H1 (cell line): Measurements from ENCODE around the gene KSR2. TPM values are rescaled to one million over a fixed set of nuclear protein-coding genes. Genes with fewer than 3 reads are reported as not detected.

Source experiments
- HDAC2 ChIP-seq, 2 experiments: fragments of 300-600 bp in 1 of 2; sonication (generic) in 1 of 2; IDR thresholded peaks; 2 replicates each; pipeline ENCODE4 v1.6.1; 2011 to 2012; ENCODE audit warnings: low read depth in 2 of 2, low read length in 2 of 2, mild to moderate bottlenecking in 2 of 2, moderate library complexity in 2 of 2, borderline replicate concordance in 1 of 2, inconsistent platforms in 1 of 2
- RFX5 ChIP-seq: IDR thresholded peaks from 2 replicates; pipeline ENCODE4 v1.6.1; 2011; ENCODE audit warnings: low read depth, low read length, improper control_type of control experiment, borderline replicate concordance
- SP4 ChIP-seq: IDR thresholded peaks from 2 replicates; pipeline ENCODE4 v1.6.1; 2012; ENCODE audit warnings: low read length, inconsistent platforms
- SUZ12 ChIP-seq: fragments of 200-600 bp; sonication (generic); IDR thresholded peaks from 2 replicates; pipeline ENCODE4 v1.6.1; 2012; ENCODE audit warnings: mild to moderate bottlenecking, inconsistent platforms, low read length, moderate library complexity, mixed read lengths
- TAF7 ChIP-seq: optimal IDR thresholded peaks from 2 replicates; pipeline ENCODE3; 2011; ENCODE audit warnings: low read depth, mild to moderate bottlenecking, inconsistent platforms, low read length, moderate library complexity, borderline replicate concordance
- TBP ChIP-seq: IDR thresholded peaks from 2 replicates; pipeline ENCODE4 v1.6.1; 2011; ENCODE audit warnings: low read depth, low read length, improper control_type of control experiment
- polyA plus RNA-seq, 7 experiments: library from polyadenylated mRNA; depleted of rRNA in 3 of 7; stranded (reverse) in 5 of 7; unstranded in 2 of 7; fragments of >200 nt in 5 of 7; fragments of 200-250 nt in 2 of 7; gene quantifications; 1 replicate in 5 of 7; 2 replicates in 1 of 7; 4 replicates in 1 of 7; pipeline versions ENCODE4 v1.2.1 to v1.2.3, GENCODE V29; 2011 to 2013; ENCODE audit warnings: missing spikeins in 2 of 7, mixed read lengths in 2 of 7
- total RNA-seq: library from RNA; stranded (reverse); fragmentation: NEBNext Ultra II Directional; extraction: Animal tissue kit (Norgen Biotek cat#: 25700); gene quantifications from 2 replicates; pipeline ENCODE4 v1.2.1, GENCODE V29; 2021
- TF ChIP-seq, protein P1 (sequence below): fragments of 300-600 bp; sonication (generic); IDR thresholded peaks from 2 replicates; pipeline ENCODE4 v1.7.1; 2012; ENCODE audit warnings: low read length, moderate library complexity, mild to moderate bottlenecking, inconsistent platforms; ENCODE audit not compliant: insufficient replicate concordance

Gene KSR2
- total and polyA plus RNA-seq, 2 of the 8 experiments (the other 6 are each of a cell fraction or from before 2014, with no cell fraction given): 0.74 to 2.2 TPM

DNA sequence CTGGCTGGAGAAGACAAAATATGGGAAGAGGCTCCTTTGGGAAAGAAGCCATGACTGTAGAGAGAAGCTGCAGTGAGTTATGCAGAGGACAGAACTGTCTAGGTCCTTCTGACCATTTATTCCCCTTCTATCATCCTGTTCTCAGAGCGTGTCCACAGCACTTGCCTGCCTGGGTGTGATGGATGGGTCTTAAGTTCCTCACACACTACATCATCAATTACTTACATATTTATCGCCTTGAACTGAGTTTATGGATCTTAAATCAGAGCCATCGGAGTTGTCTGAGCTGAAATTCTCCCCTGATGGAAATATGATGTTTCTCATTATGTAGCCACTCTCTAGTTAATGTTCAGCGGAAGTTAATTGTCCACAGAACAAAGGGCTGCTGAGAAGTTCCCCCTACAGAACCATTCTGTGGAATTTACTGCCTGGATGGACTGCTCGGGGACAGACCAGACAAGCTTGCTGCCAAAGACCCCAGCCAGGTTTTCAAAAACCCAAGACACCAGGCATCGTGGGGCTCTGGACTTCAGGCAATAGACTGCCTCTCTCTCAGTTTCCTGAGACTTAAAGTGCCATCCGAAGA is 374.9 kb downstream of the KSR2 start (continued):
- TF ChIP-seq, protein P1, sequence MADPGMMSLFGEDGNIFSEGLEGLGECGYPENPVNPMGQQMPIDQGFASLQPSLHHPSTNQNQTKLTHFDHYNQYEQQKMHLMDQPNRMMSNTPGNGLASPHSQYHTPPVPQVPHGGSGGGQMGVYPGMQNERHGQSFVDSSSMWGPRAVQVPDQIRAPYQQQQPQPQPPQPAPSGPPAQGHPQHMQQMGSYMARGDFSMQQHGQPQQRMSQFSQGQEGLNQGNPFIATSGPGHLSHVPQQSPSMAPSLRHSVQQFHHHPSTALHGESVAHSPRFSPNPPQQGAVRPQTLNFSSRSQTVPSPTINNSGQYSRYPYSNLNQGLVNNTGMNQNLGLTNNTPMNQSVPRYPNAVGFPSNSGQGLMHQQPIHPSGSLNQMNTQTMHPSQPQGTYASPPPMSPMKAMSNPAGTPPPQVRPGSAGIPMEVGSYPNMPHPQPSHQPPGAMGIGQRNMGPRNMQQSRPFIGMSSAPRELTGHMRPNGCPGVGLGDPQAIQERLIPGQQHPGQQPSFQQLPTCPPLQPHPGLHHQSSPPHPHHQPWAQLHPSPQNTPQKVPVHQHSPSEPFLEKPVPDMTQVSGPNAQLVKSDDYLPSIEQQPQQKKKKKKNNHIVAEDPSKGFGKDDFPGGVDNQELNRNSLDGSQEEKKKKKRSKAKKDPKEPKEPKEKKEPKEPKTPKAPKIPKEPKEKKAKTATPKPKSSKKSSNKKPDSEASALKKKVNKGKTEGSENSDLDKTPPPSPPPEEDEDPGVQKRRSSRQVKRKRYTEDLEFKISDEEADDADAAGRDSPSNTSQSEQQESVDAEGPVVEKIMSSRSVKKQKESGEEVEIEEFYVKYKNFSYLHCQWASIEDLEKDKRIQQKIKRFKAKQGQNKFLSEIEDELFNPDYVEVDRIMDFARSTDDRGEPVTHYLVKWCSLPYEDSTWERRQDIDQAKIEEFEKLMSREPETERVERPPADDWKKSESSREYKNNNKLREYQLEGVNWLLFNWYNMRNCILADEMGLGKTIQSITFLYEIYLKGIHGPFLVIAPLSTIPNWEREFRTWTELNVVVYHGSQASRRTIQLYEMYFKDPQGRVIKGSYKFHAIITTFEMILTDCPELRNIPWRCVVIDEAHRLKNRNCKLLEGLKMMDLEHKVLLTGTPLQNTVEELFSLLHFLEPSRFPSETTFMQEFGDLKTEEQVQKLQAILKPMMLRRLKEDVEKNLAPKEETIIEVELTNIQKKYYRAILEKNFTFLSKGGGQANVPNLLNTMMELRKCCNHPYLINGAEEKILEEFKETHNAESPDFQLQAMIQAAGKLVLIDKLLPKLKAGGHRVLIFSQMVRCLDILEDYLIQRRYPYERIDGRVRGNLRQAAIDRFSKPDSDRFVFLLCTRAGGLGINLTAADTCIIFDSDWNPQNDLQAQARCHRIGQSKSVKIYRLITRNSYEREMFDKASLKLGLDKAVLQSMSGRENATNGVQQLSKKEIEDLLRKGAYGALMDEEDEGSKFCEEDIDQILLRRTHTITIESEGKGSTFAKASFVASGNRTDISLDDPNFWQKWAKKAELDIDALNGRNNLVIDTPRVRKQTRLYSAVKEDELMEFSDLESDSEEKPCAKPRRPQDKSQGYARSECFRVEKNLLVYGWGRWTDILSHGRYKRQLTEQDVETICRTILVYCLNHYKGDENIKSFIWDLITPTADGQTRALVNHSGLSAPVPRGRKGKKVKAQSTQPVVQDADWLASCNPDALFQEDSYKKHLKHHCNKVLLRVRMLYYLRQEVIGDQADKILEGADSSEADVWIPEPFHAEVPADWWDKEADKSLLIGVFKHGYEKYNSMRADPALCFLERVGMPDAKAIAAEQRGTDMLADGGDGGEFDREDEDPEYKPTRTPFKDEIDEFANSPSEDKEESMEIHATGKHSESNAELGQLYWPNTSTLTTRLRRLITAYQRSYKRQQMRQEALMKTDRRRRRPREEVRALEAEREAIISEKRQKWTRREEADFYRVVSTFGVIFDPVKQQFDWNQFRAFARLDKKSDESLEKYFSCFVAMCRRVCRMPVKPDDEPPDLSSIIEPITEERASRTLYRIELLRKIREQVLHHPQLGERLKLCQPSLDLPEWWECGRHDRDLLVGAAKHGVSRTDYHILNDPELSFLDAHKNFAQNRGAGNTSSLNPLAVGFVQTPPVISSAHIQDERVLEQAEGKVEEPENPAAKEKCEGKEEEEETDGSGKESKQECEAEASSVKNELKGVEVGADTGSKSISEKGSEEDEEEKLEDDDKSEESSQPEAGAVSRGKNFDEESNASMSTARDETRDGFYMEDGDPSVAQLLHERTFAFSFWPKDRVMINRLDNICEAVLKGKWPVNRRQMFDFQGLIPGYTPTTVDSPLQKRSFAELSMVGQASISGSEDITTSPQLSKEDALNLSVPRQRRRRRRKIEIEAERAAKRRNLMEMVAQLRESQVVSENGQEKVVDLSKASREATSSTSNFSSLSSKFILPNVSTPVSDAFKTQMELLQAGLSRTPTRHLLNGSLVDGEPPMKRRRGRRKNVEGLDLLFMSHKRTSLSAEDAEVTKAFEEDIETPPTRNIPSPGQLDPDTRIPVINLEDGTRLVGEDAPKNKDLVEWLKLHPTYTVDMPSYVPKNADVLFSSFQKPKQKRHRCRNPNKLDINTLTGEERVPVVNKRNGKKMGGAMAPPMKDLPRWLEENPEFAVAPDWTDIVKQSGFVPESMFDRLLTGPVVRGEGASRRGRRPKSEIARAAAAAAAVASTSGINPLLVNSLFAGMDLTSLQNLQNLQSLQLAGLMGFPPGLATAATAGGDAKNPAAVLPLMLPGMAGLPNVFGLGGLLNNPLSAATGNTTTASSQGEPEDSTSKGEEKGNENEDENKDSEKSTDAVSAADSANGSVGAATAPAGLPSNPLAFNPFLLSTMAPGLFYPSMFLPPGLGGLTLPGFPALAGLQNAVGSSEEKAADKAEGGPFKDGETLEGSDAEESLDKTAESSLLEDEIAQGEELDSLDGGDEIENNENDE: no peak
- TF ChIP-seq TBP (no peak), HDAC2 (IDR thresholded peaks at IDR 0.05; ENCODE audit: borderline replicate concordance in 1 of 2, low read depth in 2 of 2, low read length in 2 of 2) (no peak), SUZ12 (no peak), RFX5 (no peak), SP4 (no peak), TAF7 (no peak)
- TF ChIP-seq, all 59 proteins: peak for 0
